Liver (tissue), 3 donors: ENCODE data around the gene MVB12B.

Source experiments
- EGR1 ChIP-seq, 2 donors: IDR thresholded peaks; 2 replicates each; pipeline ENCODE4 v1.6.1; 2016 to 2018; ENCODE audit warnings: antibody characterized with exemption in 2 of 2, low read depth in 2 of 2
- HNF4A ChIP-seq, 2 donors: conservative IDR thresholded peaks; 2 replicates each; pipeline ENCODE4 v1.6.1; 2016; ENCODE audit warnings: antibody characterized with exemption in 2 of 2, mild to moderate bottlenecking in 2 of 2
- RXRA ChIP-seq, 2 donors: IDR thresholded peaks; 2 replicates each; pipeline ENCODE4 v1.6.1; 2017 to 2018; ENCODE audit warnings: antibody characterized with exemption in 2 of 2, mild to moderate bottlenecking in 1 of 2
- SP1 ChIP-seq: IDR thresholded peaks from 2 replicates; pipeline ENCODE4 v1.6.1; 2018; ENCODE audit warnings: antibody characterized with exemption, mild to moderate bottlenecking
- TAF1 ChIP-seq: conservative IDR thresholded peaks from 2 replicates; pipeline ENCODE4 v1.6.1; 2016; ENCODE audit warnings: antibody characterized with exemption, mild to moderate bottlenecking
- YY1 ChIP-seq: IDR thresholded peaks from 2 replicates; pipeline ENCODE4 v1.6.1; 2016; ENCODE audit warnings: antibody characterized with exemption, mild to moderate bottlenecking
- TF ChIP-seq, protein P1 (sequence below): fragments of 150-350 bp; IDR thresholded peaks from 2 replicates; pipeline ENCODE4 v1.5.1; 2017; ENCODE audit warnings: improper control_type of control experiment, low read depth, low read length; ENCODE audit not compliant: missing input control
- TF ChIP-seq, protein P2 (sequence below): IDR thresholded peaks from 2 replicates; pipeline ENCODE4 v1.6.1; 2016; ENCODE audit warnings: antibody characterized with exemption, mild to moderate bottlenecking
- TF ChIP-seq, protein P3 (sequence below): IDR thresholded peaks from 2 replicates; pipeline ENCODE4 v1.6.1; 2016; ENCODE audit warnings: antibody characterized with exemption
- TF ChIP-seq, protein P4 (sequence below): IDR thresholded peaks from 2 replicates; pipeline ENCODE4 v1.6.1; 2016; ENCODE audit warnings: antibody characterized with exemption
- donor health status: healthy.
- donor health status: healthy.

DNA sequence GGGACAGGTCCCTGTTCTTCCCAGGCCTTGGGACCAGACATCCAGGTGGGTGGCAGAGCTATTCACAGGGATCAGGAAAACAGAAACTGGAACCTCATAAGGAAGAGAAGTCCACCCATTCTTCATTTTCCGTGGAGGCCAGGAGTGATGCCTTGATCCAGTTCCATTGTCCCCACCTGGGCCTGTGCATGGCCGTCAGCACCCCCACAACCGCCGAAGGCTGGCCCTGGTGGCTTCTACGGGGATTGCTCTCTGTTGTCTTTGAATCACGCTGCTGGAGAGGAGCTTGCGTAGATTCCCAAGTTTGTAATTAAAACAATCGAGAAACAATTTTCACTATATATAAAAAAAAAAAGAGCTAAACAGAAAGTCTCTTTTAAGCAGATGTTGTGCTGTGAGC is 134.4 kb downstream of the MVB12B start:
- TF ChIP-seq RXRA (IDR thresholded peaks at IDR 0.05) (no peak), HNF4A (conservative IDR thresholded peaks at IDR 0.05) (no peak), TAF1 (no peak), SP1 (no peak), EGR1 (IDR thresholded peaks at IDR 0.05; ENCODE audit: low read depth in 2 of 2) (no peak), YY1 (no peak)
- TF ChIP-seq, protein P1, sequence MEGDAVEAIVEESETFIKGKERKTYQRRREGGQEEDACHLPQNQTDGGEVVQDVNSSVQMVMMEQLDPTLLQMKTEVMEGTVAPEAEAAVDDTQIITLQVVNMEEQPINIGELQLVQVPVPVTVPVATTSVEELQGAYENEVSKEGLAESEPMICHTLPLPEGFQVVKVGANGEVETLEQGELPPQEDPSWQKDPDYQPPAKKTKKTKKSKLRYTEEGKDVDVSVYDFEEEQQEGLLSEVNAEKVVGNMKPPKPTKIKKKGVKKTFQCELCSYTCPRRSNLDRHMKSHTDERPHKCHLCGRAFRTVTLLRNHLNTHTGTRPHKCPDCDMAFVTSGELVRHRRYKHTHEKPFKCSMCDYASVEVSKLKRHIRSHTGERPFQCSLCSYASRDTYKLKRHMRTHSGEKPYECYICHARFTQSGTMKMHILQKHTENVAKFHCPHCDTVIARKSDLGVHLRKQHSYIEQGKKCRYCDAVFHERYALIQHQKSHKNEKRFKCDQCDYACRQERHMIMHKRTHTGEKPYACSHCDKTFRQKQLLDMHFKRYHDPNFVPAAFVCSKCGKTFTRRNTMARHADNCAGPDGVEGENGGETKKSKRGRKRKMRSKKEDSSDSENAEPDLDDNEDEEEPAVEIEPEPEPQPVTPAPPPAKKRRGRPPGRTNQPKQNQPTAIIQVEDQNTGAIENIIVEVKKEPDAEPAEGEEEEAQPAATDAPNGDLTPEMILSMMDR, result no peak
- TF ChIP-seq, protein P2, sequence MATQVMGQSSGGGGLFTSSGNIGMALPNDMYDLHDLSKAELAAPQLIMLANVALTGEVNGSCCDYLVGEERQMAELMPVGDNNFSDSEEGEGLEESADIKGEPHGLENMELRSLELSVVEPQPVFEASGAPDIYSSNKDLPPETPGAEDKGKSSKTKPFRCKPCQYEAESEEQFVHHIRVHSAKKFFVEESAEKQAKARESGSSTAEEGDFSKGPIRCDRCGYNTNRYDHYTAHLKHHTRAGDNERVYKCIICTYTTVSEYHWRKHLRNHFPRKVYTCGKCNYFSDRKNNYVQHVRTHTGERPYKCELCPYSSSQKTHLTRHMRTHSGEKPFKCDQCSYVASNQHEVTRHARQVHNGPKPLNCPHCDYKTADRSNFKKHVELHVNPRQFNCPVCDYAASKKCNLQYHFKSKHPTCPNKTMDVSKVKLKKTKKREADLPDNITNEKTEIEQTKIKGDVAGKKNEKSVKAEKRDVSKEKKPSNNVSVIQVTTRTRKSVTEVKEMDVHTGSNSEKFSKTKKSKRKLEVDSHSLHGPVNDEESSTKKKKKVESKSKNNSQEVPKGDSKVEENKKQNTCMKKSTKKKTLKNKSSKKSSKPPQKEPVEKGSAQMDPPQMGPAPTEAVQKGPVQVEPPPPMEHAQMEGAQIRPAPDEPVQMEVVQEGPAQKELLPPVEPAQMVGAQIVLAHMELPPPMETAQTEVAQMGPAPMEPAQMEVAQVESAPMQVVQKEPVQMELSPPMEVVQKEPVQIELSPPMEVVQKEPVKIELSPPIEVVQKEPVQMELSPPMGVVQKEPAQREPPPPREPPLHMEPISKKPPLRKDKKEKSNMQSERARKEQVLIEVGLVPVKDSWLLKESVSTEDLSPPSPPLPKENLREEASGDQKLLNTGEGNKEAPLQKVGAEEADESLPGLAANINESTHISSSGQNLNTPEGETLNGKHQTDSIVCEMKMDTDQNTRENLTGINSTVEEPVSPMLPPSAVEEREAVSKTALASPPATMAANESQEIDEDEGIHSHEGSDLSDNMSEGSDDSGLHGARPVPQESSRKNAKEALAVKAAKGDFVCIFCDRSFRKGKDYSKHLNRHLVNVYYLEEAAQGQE, result no peak
- TF ChIP-seq, protein P3, sequence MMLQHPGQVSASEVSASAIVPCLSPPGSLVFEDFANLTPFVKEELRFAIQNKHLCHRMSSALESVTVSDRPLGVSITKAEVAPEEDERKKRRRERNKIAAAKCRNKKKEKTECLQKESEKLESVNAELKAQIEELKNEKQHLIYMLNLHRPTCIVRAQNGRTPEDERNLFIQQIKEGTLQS, result no peak
- TF ChIP-seq, protein P4, sequence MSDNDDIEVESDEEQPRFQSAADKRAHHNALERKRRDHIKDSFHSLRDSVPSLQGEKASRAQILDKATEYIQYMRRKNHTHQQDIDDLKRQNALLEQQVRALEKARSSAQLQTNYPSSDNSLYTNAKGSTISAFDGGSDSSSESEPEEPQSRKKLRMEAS, result no peak
